ENCODE measurements around the gene HOXA5.

HOXA5 gene

DNA sequence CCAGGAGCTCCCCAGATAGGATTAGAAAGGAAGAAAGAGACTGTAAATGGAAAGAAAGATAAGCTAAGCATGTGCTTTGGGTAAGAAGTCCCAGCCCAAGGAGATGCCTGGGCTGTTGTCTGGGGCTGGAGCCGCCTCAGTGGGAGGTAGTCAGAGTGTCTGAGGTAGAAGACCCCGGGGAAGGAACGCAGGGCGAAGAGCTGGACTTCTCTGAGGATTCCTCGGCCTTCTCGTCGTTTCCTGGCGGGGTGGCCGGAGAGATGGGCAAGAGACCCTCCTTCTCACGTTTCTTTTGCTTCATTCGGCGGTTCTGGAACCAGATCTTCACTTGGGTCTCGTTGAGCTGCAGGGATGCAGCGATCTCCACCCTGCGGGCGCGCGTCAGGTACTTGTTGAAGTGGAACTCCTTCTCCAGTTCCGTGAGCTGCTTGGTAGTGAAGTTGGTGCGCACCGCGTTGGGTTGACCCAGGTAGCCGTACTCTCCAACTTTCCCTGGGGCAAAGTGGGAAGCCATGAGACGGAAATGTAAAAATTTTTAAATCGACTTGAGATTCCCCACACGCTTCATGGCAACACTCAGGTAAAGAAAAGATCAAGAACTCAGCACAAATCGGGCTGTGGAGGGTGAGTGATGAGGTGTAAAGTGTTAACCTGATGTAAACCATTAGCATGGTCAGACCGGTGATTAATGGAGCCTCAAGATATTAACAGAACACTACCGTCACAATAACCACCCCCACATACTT, 49.0 kb downstream of the HOXA5 start:
- H3K4me3 ChIP-seq (ENCODE audit: control insufficient read depth, low read depth, low read length) = peak overlapping the region; percentile 83; the same call in 1 of the 2 replicates
- DNase-seq (ENCODE audit: low read depth) = no peak

DNA sequence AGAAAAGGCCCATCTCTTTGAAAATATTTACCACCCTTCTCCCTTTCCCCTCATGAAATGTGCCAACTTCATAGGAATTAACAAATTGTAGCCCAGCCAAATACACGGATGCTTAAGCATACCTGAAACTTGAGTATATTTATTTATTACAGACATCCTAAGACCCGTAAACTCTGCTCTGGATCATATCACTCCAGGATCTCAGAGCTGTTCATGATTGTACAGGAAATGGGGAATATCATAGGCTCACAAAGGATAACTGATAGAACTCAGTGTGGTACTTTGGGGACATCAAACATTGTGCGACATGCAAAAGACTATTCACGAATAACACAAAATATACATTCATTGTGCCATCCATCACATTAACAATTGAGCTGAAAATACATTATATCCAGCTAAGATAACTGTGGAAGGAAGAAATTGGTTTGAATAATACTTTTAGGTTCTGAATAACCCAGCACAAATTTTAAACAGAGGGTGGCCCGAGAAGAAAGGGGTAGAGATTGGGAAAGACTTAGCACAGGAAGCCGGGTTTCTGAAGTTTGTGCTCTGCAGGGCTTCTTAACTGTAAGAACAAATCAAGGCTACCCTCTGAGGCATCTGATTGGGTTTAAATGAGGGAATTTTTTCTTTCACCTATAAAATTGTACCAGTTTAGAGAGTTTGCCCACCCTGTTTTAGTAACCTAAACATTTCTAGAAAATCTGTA, 50.1 kb downstream of the HOXA5 start:
- no peak overlapping the region for H3K4me3 ChIP-seq (ENCODE audit: control insufficient read depth, low read depth, low read length)
- TF ChIP-seq, protein P1, sequence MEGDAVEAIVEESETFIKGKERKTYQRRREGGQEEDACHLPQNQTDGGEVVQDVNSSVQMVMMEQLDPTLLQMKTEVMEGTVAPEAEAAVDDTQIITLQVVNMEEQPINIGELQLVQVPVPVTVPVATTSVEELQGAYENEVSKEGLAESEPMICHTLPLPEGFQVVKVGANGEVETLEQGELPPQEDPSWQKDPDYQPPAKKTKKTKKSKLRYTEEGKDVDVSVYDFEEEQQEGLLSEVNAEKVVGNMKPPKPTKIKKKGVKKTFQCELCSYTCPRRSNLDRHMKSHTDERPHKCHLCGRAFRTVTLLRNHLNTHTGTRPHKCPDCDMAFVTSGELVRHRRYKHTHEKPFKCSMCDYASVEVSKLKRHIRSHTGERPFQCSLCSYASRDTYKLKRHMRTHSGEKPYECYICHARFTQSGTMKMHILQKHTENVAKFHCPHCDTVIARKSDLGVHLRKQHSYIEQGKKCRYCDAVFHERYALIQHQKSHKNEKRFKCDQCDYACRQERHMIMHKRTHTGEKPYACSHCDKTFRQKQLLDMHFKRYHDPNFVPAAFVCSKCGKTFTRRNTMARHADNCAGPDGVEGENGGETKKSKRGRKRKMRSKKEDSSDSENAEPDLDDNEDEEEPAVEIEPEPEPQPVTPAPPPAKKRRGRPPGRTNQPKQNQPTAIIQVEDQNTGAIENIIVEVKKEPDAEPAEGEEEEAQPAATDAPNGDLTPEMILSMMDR (IDR thresholded peaks at IDR 0.05; ENCODE audit: control insufficient read depth, insufficient read depth, low read depth, low read length, missing control alignments) = no peak
- no peak for DNase-seq (ENCODE audit: low read depth)

More for the DNA sequence above, 49.0 kb downstream of the HOXA5 start:
- TF ChIP-seq, protein P1 (IDR thresholded peaks at IDR 0.05; ENCODE audit: control insufficient read depth, insufficient read depth, low read depth, low read length, missing control alignments) = no peak

DNA sequence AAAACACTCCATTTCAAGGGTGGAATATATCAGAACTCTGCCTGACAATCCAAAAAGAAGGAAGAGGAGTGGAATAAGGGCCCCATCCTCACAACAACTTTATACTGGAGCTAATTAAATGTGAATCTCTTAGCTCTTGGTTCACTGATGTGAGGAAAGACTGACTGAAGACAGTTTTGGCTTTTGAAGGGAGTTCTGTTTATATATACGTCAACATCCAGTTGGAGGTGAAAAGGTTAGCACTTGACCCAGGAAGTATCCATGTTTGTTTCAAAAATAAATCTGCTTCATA, 50.7 kb downstream of the HOXA5 start:
- DNase-seq (ENCODE audit: low read depth) = no peak
- no peak overlapping the region for H3K4me3 ChIP-seq (ENCODE audit: control insufficient read depth, low read depth, low read length)
- TF ChIP-seq, protein P1 (IDR thresholded peaks at IDR 0.05; ENCODE audit: control insufficient read depth, insufficient read depth, low read depth, low read length, missing control alignments) = no peak

DNA sequence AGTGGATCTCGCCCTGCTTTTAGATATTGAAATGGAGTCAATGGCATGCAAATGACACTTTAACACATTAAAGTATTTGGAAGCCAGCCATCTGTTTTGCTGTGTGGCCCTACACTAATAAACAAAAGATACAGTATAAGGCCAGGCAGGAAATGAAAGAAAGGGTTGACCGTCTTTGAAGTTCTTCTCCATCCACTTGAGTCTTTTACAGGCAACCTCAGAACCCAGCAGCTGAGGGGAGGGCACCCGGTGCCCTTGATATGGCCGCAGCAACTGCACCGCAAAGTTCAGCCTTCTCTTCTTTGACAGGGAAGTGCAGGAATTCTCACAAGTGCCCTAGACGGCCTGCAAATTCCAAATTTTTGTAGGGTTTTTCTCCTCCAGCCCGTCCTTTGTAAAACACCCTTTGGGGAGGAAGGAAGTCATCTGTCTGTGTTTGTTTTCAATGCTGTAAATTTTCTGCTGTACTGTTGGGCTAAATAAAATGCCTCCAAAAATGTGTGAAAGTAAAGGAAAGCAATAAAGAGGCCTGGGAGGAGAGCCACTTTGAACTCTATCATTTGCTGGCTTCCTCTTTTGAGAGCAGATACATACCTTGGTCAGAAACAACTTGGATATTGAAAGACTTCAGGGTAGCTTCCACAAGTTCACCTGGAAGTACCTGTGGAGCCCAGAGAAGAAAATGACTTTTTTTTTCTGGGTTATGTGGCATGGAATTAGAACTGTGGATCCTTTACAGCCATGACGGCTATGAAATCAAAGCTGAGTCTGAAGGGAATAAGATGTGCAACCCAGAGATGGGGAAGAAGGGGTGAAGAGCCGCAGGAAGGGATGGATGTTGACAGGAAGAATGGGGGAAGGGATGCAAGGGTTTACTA, 51.3 kb downstream of the HOXA5 start:
- H3K4me3 ChIP-seq (ENCODE audit: control insufficient read depth, low read depth, low read length) = no peak overlapping the region
- TF ChIP-seq, protein P1 (IDR thresholded peaks at IDR 0.05; ENCODE audit: control insufficient read depth, insufficient read depth, low read depth, low read length, missing control alignments) = no peak
- no peak for DNase-seq (ENCODE audit: low read depth)

DNA sequence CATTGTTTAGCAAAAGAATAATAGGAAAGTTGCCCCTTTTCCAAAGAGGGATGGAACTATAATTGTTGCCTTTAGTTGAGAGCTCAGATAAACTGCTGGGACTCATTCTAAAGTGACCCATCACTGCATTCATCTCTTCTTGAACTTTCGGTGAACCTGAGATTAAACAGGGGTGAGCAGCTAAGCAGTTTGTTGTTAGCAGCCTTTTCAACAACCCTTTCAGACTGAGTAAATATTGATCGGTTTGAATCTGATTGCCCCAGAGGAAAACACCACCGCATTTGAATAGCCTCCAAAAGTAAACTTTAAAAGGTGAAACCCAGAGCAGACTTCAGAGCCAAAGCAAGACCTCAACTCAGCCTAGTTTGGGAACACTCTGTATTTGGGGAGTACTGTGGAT, 52.4 kb downstream of the HOXA5 start:
- DNase-seq (ENCODE audit: low read depth) = no peak
- H3K4me3 ChIP-seq (ENCODE audit: control insufficient read depth, low read depth, low read length) = no peak overlapping the region
- TF ChIP-seq, protein P1 (IDR thresholded peaks at IDR 0.05; ENCODE audit: control insufficient read depth, insufficient read depth, low read depth, low read length, missing control alignments) = no peak

Measured in AG09309 (cell line).